Measurements from ENCODE around the gene ROBO2.

The ROBO2 gene, protein sequence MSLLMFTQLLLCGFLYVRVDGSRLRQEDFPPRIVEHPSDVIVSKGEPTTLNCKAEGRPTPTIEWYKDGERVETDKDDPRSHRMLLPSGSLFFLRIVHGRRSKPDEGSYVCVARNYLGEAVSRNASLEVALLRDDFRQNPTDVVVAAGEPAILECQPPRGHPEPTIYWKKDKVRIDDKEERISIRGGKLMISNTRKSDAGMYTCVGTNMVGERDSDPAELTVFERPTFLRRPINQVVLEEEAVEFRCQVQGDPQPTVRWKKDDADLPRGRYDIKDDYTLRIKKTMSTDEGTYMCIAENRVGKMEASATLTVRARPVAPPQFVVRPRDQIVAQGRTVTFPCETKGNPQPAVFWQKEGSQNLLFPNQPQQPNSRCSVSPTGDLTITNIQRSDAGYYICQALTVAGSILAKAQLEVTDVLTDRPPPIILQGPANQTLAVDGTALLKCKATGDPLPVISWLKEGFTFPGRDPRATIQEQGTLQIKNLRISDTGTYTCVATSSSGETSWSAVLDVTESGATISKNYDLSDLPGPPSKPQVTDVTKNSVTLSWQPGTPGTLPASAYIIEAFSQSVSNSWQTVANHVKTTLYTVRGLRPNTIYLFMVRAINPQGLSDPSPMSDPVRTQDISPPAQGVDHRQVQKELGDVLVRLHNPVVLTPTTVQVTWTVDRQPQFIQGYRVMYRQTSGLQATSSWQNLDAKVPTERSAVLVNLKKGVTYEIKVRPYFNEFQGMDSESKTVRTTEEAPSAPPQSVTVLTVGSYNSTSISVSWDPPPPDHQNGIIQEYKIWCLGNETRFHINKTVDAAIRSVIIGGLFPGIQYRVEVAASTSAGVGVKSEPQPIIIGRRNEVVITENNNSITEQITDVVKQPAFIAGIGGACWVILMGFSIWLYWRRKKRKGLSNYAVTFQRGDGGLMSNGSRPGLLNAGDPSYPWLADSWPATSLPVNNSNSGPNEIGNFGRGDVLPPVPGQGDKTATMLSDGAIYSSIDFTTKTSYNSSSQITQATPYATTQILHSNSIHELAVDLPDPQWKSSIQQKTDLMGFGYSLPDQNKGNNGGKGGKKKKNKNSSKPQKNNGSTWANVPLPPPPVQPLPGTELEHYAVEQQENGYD (N-terminal part only)

GRCh38 chr3:77039606-77040171 lies at the start of gene ROBO2:
Gene ROBO2 (plus strand): TSS chr3:77040099. CDS start chr3:77040786, 687 bp downstream.
- DNase-seq = no peak

DNA sequence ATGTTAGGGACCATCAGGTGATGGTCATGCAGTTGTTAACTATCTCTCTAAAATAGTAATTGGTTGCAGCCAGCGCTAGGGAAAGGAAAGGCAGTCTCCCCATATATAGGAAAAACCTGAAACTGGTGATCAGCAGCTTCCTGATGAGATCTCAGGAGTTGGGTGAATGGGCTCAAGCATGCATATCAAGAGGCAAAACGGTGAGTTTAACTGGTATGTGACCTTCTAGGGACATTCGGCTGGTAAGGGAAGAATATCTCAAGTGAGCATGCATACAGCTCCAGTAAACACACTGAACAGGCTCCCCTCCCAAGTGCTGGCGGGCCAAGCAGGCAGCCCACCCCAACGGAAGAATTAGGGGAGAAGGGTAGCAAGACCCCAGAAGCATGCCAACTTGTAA lies 49.3 kb upstream of the ROBO2 start:
- DNase-seq = no peak

DNA sequence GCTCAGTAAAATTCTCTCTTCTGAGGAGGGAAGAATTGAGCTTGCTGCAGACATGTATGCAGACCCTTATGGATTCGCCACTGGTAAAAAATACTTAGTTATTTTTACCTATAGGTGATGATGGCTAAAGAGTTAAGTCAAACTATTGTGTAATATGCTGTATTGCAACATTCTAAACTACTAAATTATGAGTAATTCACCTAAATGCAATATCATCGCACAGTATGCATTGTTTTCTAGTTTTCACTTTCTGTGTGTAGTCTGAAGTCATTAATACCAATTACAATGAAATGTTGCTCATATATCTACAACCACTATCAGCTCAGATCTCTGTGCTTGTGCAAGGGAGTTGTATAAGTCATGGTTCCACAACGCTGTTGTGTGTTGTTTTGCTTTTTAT lies 48.7 kb upstream of the ROBO2 start:
- no peak for DNase-seq

GRCh38 chr3:76997733-76998132 lies 42.2 kb upstream of the ROBO2 start:
- DNase-seq = no peak

DNA sequence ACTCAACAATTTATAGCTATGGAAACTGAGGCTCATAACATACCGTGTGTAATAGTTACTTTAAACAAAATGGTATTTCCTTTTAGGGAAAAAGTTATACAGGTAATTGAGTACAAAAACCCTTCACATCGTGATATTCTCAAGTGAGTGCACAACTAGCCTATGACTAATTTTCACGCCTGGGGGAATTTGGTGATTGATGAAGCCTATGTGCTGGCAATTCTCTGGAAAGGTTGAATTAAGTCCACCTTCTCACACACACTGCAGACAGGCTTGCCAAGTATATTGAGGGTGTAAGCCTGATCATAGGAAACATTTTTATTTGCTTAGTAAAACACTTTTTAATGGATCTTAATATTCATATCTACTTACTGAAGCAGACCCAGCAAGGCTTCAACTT lies 41.3 kb upstream of the ROBO2 start:
- no peak for DNase-seq

DNA sequence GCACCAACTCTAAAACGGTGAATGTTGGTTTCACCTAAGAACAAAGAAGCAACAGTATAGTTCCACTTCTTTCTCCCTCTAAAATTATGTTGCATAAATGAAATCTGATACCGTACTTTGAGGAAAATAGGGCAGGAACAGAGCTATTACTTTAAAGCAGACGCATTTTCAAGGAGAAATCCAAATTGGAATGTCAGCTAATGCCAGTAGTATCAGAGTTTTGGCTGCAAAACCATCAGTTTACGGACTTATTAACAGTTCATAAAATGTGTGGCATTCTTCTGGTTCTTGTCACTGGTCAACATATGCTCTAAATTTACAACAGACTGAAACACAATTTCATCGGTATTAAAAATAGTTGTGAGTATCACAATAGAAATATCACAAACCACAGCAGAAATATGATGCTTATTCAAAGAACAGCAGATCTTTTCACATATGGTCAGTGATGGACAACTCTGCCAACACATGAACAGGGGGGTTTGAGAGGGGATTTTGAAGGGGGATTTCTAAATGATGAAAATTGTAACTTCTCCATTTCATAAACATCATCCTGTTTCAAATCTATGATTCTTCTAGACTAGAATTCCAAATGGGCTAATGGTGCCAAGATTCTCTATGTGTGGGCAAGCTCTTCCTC lies 38.7 kb upstream of the ROBO2 start:
- no peak for DNase-seq

GRCh38 chr3:77014226-77014625 lies 25.7 kb upstream of the ROBO2 start:
- no peak for DNase-seq

GRCh38 chr3:77025471-77025870 lies 14.4 kb upstream of the ROBO2 start:
- DNase-seq = no peak

GRCh38 chr3:77026904-77027634 lies 12.8 kb upstream of the ROBO2 start:
- DNase-seq = no peak

- no peak for DNase-seq
These were observed 11.9 kb upstream of the ROBO2 start for GRCh38 chr3:77028005-77028404.

- no peak for DNase-seq
These were observed 1.4 kb upstream of the ROBO2 start for GRCh38 chr3:77038468-77038929.

- no peak for DNase-seq
These were observed 831 bp upstream of the ROBO2 start for GRCh38 chr3:77038930-77039605.

- no peak for DNase-seq
These were observed 317 bp downstream of the ROBO2 start for GRCh38 chr3:77040216-77040615.

GRCh38 chr3:77040926-77041722 lies 1.2 kb downstream of the ROBO2 start:
- no peak for DNase-seq

DNA sequence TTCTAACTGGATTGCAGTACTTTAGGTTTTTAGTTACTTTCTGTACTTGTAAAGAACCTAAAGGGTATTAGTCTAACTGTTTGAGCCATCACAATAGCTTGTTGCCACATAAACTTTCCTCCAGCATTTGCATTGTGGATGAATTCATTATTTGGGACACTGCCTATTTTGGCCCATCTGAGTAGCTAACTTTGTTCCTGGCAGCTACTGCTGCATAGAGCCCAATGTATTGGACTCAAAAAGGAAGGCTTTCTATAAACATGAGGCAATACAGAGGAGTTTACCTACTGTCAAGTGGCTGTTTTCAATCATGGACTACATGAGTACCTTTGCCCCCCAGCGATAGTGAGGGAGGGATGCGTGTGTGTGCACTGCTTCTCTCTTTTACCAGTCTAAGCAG lies 1.9 kb downstream of the ROBO2 start:
- DNase-seq = no peak

DNA sequence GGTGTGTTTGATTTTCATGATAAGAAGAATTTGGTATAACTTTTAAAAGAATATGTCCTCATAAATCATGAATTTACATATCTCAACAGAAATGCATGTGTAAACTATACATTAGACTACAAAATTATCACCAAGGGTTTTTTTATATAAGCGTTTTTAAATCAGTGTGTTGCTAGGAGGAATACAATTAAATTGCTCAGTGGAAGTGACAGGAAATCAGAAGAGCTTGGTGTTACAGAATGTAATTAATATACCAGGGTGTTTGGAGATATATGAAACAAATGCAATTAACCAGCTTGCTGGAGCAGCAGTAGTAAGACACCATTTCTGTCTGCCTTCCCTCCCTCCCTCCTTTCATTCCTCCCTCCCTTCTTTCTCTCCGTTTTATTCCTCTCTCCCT lies 2.4 kb downstream of the ROBO2 start:
- DNase-seq = no peak

GRCh38 chr3:77042882-77043281 lies 3.0 kb downstream of the ROBO2 start:
- DNase-seq = no peak

DNA sequence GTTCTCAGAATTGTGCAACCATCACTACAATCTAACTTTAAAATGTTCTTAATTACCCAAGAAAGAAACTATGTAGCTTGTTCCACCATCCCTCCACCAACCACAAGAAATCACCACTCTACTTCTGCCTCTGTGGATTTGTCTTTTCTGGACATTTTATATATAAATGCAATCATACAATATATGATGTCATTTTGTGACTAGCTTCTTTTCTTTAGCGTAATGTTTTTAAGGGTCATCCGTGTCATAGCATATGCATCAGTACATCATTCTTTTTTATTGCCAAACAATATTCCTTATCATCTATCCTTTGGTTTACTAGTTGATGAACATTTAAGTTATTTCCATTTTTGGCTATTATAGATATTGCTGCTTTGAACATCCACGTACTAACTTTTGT lies 5.8 kb downstream of the ROBO2 start:
- DNase-seq = no peak

GRCh38 chr3:77048186-77048585 lies 8.3 kb downstream of the ROBO2 start:
- no peak for DNase-seq

- no peak for DNase-seq
These were observed 11.7 kb downstream of the ROBO2 start for GRCh38 chr3:77051591-77051990.
